Stimulated activated CD4-positive, alpha-beta T cell treated with anti-CD3 and anti-CD28 coated beads, Interleukin-12 subunit alpha, Interleukin-12 subunit beta, amount 100 ng/mL, for 24 hours (primary cell): ENCODE results near the gene SF3B4.
A peak's percentile ranks its signal among the peaks of the same experiment; 100 is the strongest.
"Not testable (repeated sequence)": the region's sequence is repeated elsewhere in the genome, so short reads cannot be mapped to it uniquely, and the experiment has no call there.

Source experiments
- DNase-seq, 2 experiments: peaks; one replicate each; pipeline ENCODE4 v3.0.0-alpha.2; 2020; ENCODE audit warnings: low read depth in 2 of 2

SF3B4 gene

DNA sequence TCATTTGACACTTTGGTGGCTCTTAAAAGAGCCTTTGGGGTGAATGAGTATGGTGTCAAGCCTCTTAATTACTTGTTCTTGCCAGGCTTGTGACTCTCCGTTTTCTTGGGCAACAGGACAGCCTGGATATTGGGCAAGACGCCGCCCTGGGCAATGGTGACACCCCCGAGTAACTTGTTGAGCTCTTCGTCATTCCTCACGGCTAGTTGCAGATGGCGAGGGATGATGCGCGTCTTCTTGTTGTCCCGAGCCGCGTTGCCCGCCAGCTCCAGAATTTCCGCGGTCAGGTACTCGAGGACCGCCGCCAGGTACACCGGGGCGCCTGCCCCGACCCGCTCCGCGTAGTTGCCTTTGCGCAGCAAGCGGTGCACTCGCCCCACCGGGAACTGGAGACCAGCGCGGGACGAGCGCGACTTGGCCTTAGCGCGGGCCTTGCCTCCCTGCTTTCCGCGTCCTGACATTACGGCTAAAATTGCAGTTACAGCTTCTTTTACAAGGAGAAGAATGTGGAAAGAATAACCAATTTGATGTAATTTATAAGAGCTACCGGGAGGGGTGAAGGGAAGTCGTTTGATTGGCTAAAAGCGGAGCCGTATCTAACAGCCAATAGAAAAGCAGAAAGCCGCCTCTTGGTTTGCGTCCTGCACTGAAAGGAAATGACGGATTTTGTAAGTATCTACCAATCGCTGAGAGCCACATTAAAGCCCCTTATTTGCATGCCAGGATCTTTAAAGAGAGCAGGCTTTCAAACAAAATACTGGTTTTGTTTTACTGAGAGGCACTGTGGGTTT is 40.0 kb downstream of the SF3B4 start:
- DNase-seq: peak in 1 of 2 experiments; percentile 61

DNA sequence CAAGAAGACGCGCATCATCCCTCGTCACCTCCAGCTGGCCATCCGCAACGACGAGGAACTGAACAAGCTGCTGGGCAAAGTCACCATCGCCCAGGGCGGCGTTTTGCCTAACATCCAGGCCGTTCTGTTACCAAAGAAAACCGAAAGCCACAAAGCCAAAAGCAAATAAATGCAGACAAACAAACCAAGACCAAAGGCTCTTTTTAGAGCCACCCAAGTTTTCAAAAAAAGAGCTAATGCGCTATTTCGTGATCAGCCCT is 40.5 kb downstream of the SF3B4 start:
- DNase-seq: not testable (repeated sequence)

DNA sequence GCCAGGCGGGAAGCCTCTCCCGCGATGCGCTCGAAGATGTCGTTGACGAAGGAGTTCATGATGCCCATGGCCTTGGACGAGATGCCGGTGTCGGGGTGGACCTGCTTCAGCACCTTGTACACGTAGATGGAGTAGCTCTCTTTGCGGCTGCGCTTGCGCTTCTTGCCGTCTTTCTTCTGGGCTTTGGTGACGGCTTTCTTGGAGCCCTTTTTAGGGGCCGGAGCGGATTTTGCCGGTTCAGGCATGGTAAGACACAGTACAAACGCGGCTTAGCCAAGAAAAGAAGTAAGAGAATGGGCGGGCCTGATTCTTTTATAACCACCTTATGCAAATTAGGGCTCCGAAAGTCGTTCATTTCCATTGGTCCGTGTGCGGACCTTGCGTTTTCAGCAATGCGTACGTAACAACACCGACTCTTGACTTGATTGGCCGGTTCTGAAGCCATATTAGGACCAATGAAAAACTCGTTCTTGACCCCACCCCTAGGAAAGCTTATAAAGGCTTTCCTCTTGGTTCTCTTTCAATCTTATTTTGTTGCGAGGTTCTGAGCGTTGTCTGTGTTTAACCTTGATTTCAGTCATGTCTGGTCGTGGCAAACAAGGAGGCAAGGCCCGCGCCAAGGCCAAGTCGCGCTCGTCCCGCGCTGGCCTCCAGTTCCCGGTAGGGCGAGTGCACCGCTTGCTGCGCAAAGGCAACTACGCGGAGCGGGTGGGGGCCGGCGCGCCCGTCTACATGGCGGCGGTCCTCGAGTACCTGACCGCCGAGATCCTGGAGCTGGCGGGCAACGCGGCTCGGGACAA is 41.0 kb downstream of the SF3B4 start:
- peak; percentile 70 to 77 for DNase-seq

DNA sequence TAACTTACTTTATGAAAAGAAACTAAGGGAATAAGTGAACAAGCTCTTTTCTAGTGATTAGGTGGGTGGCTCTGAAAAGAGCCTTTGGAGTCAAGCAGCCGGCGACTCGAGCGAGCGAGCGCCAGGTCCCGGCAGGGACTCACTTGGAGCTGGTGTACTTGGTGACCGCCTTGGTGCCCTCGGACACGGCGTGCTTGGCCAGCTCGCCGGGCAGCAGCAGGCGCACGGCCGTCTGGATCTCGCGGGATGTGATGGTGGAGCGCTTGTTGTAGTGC is 41.5 kb downstream of the SF3B4 start:
- DNase-seq: not testable (repeated sequence)

DNA sequence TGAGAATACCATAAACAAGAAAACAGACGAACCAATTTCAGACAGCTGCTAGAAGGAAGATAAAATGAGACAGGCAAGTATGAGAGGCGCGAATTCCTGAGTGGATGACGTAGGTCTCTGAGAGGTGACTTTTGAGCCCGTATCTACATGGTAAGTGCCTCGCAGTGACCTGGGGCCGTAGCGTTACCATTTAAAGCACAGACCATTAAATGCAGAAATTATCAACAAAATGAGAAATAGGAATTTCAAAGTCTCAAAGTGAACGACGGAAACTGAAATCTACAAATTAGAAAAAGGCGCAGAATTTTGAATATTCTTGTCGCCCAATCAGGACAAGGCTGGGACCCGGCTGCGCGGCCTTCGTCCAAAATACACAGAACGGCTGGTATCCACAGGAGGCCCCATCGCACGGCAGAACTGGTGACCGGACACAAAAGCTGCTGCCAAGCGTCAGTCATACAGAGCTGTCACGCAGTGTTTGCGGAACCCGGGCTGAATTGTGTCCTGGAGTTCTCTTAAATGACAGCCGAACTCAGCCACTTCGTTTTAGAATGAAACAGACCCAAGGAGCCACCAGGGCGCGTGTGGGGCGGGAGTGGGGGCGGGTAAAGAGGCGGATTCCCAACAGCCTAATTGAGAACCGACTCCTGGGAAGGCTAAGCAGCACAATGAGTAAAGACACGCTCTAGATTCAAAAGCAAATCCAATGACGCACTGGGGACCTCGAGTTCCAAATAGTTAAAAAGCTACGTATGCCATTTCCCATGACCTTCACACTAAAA is 42.1 kb downstream of the SF3B4 start:
- peak in 1 of 2 experiments; percentile 73 for DNase-seq

DNA sequence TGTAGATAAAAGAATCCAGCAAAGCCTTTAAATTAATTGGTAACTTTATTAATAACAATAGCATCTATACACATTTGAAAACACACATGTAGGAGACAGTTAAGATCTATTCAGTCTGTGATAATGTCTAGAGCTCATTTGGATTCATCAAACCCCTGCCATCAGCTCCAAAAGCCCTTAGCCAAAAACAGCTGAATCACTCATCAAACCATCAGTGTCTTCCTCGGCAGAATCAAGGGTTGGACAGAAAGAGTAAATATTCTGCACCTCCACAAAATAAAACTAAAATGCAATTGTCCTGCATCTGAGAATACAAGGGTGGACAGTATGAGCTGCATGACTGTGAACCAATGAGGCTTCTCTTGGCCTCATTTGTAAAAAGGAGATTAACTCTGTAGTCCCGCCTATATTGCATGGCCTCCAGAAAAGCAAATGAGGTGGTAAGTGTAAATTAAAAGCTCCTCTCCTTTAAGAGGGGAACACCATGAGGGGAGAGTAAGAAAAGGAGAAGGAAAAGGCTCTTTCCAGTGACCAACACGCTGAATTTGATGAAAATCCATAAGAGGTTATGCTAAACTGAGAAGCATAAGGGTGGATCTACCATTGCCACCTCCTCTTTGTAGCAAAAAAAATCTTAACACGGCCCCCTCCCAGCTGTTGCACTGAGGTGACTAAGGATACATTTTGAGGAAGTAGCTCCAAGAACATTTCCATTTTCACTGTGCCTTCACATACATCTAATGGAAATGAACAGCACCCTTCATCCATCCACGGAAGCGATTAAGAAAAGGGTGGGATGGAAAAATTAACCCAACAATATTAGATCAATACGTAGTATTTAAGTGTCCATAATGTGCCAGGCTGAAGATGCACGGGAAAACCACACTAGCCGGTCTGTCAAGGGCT is 42.9 kb downstream of the SF3B4 start:
- DNase-seq: peak in 1 of 2 experiments; percentile 25

DNA sequence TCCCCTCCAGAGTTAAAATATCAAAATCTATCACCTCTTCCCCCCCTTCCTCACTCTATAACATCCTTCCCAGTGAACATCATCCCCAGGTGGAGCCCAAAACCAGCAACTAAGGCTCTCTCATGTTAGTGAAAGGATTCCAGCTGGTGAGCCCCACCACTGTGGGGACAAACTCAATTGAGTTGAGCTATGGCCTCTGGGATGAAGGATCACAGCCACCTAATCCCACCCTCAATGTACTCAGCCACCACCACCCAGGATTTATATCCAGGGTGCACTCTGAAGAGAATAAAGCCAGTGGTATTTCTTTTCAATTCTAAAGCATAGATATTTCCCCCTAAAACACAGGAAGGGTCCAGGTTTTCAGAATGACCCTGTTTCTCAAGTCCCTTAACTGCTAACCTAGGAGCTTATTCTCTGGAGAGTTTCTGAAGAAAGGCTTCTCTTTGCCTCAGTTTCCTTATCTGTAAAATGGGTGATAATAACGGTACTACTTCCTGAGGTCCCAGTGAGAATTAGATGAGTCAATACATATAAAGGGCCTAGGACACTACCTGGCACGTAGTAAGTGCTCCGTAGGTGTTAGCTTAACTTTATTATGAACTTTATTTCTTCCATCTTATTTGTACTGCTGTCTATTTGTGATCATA is 43.9 kb downstream of the SF3B4 start:
- DNase-seq: no peak

DNA sequence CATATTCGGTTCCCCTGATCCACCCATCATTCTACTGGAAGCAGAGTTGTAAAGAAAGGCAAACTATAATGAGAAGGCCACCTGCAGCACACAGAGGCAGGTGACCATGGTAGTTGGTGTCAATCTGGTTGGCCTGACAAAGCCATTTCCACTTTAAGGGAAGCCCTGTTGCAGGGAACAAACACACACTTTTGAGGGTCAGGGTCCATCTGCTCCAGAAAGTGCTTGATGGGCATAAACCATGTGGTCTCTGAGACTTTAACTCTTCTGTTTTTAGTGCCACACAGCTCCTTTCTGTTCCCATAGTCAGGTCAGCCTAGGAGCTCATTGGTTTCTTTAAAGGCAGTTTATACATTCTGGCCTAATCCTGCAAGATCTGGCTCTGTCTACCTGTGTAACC is 45.7 kb downstream of the SF3B4 start:
- no peak for DNase-seq

DNA sequence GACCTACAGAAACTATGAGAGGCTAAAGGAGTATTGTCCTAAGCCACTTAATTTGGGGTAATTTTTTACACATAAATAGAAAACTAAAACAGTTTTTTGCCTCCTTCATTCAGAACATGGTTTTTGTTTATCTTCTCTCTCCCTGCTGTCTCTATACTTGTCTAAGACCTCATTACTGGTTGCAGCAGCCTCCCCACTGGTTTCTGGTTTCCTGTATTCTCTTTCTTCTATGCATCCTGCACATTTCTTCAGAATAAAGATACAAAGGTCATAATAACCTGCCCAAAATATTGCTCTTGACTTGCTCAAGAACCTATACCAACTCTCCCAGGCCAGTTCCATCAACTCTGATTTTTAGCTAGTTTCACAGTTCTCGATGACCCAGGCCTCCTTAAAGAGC is 48.0 kb downstream of the SF3B4 start:
- no peak for DNase-seq

DNA sequence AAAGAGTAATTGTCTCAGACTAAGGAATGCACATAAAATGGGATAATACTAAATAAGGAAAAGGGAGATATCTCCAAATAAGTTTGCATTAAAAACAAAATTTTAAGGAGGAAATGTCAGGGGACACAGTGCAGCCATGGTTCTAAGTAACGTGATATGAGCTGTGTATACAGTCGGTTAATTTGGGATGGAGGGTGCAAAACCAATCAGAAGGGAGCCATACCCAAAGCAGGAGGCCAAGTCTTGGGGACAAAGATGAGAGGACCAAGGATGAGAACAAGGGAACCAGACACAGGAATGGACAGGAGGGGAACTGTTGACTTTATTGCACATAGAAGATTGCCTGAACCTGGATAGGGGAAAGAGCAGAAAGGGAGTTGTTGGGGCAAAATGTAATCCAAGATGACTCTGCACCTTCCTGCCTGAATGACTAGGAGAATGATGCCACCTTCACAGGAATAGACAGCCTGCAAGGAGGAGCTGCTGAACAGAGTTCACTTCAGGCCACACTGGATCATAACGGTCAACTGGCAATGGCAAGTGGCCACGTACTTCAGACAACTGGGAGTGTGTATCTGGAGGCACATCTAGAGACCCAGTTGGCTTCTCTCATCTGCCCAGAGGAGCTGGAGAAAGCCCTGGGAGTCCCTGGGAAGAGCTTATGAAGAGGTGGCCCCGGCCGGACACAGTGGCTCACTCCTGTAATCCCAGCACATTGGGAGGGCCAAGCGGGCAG is 50.2 kb downstream of the SF3B4 start:
- no peak for DNase-seq
